Stimulated activated CD4-positive, alpha-beta T cell treated with anti-CD3 and anti-CD28 coated beads, Interleukin-4, amount 100 ng/mL, for 24 hours (primary cell): ENCODE data around the gene ZFP90.
"Not testable (repeated sequence)": the region's sequence is repeated elsewhere in the genome, so short reads cannot be mapped to it uniquely, and the experiment has no call there.

ENCODE experiments used
- DNase-seq: peaks from one replicate; pipeline ENCODE4 v3.0.0-alpha.2; 2020

The ZFP90 gene

DNA sequence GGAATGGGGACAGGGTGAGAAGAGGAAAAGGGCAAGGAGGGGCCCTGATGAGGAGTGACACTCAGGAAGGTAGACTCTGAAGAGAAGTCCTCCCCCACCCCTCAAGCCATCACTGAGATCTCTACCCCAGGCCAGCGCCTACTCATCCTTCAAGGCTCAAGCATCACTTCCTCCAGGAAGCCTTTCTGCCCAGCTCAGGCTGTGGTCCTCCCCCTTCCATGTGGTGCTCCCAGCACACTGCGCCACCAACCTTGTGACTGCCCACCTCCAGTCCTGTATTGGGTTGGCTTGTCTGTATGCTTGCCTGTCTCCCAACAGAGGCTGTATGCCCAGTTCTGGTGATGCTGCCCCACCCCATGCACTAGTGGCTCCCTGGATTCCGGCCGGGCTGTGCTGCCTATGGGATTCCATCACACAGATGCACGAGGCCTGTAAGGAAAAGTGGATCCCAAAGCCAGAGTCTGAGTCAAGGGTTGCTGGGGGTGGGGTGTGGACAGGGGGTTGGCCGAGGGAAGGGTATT lies 19.8 kb upstream of the ZFP90 start:
- no peak for DNase-seq

GRCh38 chr16:68520649-68521086 lies 18.4 kb upstream of the ZFP90 start:
- peak; percentile 89 for DNase-seq

DNA sequence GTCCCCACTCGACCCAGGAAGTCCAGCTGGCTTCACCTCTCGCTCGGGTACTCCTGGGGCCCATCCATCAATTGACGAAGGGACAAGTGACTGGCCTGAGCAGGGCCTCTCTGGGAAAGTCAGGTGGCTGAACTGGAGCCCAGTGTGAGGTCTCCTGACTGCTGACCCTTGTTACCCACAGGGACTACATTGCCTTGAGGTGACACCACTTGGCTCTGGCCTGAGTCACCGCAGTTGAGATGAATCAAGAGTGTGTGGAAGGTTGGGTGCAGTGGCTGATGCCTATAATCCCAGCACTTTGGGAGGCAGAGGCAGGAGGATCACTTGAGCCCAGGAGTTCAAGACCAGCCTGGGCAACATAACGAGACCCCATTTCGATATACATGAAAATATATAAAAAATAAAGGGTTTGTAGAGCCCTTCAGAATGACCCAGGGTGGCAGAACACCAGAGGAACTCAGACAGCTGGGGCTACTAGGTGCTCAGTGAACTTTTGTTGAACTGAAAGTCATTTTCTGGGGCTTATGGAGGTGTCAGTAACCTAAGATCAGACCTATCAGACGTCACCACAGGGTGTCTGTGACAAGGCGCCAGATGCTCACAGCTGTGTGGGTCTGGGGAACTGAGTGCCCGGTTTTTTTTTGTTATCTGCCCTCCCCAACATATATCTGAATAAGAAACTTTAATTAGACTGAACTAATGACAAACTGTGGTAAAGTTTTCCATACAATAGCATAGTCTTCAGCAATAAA lies 14.8 kb upstream of the ZFP90 start:
- no peak for DNase-seq

DNA sequence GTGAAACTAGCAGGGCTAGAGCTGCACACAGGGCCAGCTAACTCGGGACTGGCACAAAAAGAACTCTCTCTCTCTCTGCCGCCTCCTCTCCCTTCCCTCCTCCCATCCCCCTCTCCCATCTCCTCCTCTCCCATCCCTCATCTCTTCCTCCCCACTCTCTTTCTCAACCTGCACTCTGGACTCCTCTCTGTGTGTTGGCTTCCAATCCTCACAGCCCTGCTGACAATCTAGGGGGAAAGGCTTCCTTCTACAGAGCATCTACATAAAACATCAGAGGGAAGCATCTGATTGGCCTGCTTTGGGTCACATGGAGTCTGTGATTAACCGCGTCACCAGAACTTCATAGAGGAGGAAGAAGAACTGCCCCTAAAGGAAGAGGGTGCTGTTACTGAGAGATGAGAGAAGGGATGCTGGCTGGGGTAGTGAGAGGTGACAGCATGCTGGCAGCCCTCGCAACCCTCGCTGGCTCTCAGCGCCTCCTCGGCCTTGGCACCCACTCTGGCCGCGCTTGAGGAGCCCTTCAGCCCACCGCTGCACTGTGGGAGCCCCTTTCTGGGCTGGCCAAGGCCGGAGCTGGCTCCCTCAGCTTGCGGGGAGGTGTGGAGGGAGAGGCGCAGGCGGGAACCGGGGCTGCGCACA lies 12.8 kb upstream of the ZFP90 start:
- no peak for DNase-seq

DNA sequence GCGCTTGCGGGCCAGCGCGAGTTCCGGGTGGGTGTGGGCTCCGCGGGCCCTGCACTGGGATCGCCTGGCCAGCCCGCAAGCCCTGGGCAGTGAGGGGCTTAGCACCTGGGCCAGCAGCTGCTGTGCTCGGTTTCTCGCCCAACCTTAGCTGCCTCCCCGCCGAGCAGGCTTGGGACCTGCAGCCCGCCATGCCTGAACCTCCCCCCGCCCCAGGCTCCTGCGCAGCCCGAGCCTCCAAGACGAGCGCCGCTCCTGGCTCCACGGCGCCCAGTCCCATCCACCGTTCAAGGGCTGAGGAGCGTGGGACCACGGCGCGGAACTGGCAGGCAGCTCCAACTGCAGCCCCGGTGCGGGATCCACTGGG lies 12.3 kb upstream of the ZFP90 start:
- DNase-seq = no peak

- no peak for DNase-seq
Measured at GRCh38 chr16:68528233-68528632, 10.9 kb upstream of the ZFP90 start.

DNA sequence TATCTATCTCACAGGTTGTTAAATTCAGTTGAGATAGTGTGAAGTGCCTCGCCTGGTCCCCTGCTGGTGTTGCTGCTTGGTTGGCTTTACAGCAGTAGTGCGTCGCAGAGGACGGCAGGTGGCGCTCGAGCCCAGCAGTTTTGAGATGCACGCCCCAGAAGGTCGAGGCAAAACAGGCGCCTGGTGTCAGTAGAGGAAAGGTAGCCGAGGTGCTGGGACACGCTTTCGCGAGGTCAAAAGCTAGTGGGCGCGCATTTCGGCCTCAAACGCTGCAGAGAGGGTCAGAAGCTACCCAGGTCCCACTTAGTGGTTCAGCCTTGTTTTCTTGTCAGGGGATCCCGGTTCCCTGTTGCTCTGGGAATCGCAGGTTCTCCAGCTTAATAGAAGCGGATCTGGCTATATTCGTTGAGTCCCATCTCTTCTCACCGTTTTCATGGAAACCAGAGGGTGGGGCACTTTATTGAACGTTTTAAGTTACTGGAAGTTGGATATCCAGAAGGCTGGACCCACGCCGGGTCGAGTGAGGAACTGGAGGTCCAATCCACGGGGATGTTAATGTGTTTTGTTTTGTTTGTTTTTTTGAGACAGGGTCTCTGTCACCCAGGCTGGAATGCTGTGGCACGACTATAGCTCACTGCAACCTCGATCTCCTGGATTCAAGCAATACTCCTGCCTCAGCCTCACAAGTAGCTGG lies 10.3 kb upstream of the ZFP90 start:
- DNase-seq = peak; percentile 90

DNA sequence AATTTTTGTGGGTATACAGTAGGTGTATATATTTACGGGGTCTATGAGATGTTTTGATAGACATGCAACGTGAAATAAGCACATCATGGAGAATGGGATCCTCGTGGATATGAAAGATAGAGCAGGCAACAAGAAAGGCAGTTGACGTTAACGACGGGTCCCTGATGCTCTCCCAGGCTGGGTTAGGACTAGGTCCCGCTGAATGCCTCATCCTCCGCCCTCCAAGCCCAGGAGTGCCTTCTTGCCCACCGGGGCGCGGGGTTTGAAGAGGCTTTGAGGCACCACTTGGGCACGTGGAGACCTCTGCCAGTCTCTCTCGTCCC lies 9.5 kb upstream of the ZFP90 start:
- DNase-seq = no peak

DNA sequence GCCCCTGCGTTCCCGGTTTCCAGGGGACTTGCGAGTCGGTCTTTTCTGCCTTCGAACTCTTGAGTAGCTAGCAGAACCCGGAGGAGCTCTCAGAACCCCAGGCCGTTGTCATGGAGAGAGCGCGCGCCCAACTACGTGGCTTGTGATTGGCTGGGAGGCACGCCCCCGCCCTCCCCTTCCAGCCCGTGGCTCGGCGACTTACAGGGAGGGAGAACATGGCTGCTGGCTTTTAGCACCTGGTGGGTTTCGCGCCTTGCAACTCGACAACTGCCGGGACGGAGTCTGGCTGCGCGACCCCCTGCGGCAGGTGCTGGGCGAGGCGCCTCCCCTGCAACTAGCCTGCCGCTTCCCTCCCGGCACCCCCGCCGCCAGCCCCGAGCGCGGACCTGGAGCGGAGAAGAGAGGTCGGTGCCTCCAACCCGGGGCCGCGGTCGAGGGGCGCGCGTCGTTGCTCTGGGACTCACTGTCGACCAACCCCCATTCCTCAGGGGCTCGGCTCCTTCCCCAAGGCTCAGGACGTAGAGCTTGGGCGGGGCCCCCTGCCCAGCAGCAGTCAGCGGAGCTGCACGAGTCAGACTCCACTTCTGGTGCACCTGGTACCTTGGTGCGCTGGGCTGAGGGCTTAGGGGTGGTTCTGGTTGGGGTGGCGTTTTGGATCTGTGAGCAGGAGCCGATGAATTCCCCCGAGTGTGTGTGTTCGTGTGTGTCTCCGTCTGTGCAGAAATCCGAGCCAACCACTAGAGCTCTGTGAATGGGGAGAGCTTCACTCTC lies 9.0 kb upstream of the ZFP90 start:
- DNase-seq = peak; percentile 93

GRCh38 chr16:68533937-68534336 lies 5.2 kb upstream of the ZFP90 start:
- no peak for DNase-seq

GRCh38 chr16:68535331-68535730 lies 3.8 kb upstream of the ZFP90 start:
- no peak for DNase-seq

DNA sequence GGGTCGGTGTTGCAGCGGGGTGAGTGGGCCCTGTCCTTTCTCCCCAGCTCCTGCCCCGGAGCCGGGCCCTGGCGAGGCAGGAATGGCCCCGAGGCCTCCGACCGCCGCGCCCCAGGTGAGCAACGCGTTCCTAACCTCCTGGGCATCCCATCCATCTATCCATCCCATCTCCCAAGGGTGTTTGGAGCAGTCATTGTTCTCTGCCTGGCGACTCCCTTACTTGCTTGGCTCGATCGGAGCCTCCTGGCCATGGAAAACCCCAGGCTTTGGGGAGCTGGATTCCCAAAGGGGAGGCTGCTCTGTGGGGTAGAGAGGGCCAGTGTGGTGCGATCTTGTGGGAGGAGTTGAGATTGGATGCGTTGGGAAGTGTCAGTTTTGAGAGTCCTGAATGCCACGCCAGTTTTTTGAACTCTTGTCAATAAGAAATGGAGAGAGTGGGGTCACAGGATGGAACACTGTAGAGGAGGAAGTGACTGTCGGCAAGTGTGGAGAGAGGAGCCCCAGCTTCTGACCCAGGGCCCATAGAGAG lies 684 bp downstream of the ZFP90 start:
- peak; percentile 12 for DNase-seq

DNA sequence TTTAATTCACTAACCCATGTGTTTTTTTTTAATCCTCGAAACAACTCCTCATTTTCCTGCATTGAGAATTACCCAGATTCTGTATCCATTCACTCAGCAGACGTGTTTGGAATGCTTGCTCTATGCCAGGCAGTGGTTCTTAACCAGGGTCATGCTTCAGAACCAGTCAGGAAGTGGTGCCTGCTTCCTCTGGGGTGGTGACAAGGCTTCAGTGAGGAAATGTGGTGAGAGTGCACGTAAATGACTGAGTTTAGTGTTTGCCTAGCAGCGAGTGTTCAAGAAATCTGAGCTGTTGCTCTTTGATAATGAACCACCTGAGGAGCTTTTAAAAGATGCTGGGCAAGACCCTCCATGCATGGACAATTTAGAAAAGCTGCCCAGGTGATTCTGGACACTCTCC lies 9.9 kb downstream of the ZFP90 start:
- no peak for DNase-seq

DNA sequence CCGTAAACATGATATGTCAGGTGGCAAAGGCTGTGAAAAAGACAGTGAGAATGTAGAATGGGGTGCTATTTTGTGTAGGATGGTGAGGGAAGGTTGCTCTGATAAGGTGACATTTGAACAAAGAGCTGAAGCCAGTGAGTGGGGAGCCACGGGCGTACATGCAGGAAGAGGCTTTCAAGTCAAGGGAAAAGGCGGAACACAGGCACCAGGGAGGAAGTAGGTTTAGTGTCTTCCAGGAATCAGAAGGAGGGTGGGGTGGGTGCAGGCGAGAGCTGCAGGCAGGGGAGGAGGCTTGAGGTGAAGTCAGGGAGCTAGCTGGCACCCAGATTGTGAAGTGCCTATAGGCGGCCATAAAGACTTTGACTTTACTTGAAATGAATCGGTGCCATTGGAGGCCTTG lies 14.1 kb downstream of the ZFP90 start:
- DNase-seq = no peak

DNA sequence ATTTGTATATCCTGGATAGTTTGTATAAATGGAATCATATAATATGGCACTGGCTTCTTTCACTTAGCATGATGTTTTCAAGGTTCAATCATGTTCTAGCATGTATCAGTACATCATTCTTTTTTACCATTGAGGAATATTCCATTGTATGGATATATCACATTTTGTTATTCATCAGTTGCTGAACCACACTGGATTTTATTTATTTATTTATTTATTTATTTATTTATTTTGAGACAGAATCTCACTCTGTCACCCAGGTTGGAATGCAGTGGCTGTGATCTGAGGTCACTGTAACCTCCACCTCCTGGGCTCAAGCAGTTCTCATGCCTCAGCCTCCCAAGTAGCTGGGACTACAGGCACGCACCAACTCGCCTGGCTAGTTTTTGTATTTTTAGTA lies 21.2 kb downstream of the ZFP90 start:
- not testable (repeated sequence) for DNase-seq

GRCh38 chr16:68563631-68564381 lies 24.7 kb downstream of the ZFP90 start:
- no peak for DNase-seq

DNA sequence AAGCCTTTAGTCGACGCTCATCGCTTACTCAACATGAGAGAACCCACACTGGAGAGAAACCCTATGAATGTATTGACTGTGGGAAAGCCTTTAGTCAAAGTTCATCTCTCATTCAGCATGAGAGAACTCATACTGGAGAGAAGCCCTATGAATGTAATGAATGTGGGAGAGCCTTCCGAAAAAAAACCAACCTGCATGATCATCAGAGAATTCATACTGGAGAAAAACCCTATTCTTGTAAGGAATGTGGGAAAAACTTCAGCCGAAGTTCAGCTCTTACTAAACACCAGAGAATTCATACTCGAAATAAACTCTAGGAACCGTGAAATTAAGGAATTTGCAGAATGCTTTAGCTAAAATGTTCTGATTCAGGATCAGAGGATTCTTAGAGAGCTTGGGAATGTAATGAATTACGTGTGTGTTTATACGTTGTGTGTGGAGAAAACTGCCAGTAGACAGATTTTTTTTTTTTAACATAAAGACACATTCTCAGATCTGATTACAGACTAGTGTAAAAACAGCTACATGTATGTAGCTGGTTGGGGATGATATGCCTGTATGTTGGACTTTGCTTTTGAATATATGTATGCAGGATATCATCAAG lies 25.4 kb downstream of the ZFP90 start:
- no peak for DNase-seq

DNA sequence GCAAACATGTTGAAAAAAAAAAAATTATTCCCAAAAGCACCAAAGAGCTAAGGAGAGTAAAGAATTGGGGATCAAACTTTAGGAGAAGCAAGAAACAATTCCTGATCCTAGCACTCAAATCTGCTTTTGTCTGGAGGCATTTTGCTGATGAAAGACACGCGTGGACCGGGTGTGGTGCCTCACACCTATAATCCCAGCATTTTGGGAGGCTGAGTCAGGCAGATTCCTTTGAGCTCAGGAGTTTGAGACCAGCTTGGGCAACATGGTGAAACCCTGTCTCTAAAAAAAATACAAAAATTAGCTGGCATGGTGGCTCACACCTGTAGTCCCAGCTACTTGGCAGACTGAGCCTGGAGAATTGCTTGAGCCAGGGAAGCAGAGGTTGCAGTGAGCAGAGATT lies 35.4 kb downstream of the ZFP90 start:
- no peak for DNase-seq

- no peak for DNase-seq
Measured at GRCh38 chr16:68575082-68575481, 36.0 kb downstream of the ZFP90 start.

- DNase-seq = no peak
Measured at GRCh38 chr16:68577352-68577853, 38.3 kb downstream of the ZFP90 start.

- peak; percentile 61 for DNase-seq
Measured at GRCh38 chr16:68590201-68590994, 51.3 kb downstream of the ZFP90 start.
